NCI-H2081 (cell line): ENCODE results near the gene GC.
"Not testable (repeated sequence)": the region's sequence is repeated elsewhere in the genome, so short reads cannot be mapped to it uniquely, and the experiment has no call there.

Experiments used
- DNase-seq, 2 experiments: peaks; one replicate each; lab custom pipeline; 2025; lab: John Stamatoyannopoulos, UW

Gene GC

GRCh38 chr4:71783972-71784371, at the start of gene GC:
Gene GC, minus strand, starts transcription at chr4:71784079. Its CDS starts 61 bp downstream, at chr4:71784018.
- DNase-seq: no peak

- no peak for DNase-seq
These were observed 49.5 kb upstream of the GC start for GRCh38 chr4:71833232-71833900.

GRCh38 chr4:71832049-71832448, 48.2 kb upstream of the GC start:
- DNase-seq: no peak

GRCh38 chr4:71830497-71831190, 46.8 kb upstream of the GC start:
- DNase-seq: no peak

- no peak for DNase-seq
These were observed 44.6 kb upstream of the GC start for GRCh38 chr4:71828470-71828869.

- DNase-seq: no peak
These were observed 43.9 kb upstream of the GC start for GRCh38 chr4:71827826-71828225.

GRCh38 chr4:71816676-71817303, 32.9 kb upstream of the GC start:
- no peak for DNase-seq

- DNase-seq: no peak
These were observed 30.6 kb upstream of the GC start for GRCh38 chr4:71814433-71814832.

GRCh38 chr4:71809805-71810204, 25.9 kb upstream of the GC start:
- DNase-seq: not testable (repeated sequence)

- no peak for DNase-seq
These were observed 23.6 kb upstream of the GC start for GRCh38 chr4:71807469-71807868.

GRCh38 chr4:71805230-71805629, 21.4 kb upstream of the GC start:
- not testable (repeated sequence) for DNase-seq

- DNase-seq: not testable (repeated sequence)
These were observed 20.3 kb upstream of the GC start for GRCh38 chr4:71804017-71804697.

- DNase-seq: no peak
These were observed 2.1 kb upstream of the GC start for GRCh38 chr4:71785959-71786358.

GRCh38 chr4:71784569-71785197, 804 bp upstream of the GC start:
- DNase-seq: no peak

- DNase-seq: no peak
These were observed 6.0 kb downstream of the GC start for GRCh38 chr4:71777891-71778290.

- no peak for DNase-seq
These were observed 8.4 kb downstream of the GC start for GRCh38 chr4:71775449-71775848.

- DNase-seq: no peak
These were observed 9.7 kb downstream of the GC start for GRCh38 chr4:71774136-71774535.

- DNase-seq: no peak
These were observed 10.9 kb downstream of the GC start for GRCh38 chr4:71773004-71773403.

- no peak for DNase-seq
These were observed 11.3 kb downstream of the GC start for GRCh38 chr4:71772592-71772991.

GRCh38 chr4:71771613-71772012, 12.3 kb downstream of the GC start:
- no peak for DNase-seq

GRCh38 chr4:71769434-71769833, 14.4 kb downstream of the GC start:
- no peak for DNase-seq

GRCh38 chr4:71768123-71768522, 15.8 kb downstream of the GC start:
- no peak for DNase-seq
